ENCODE results near the gene DNMT3A.
A peak's percentile ranks its signal among the peaks of the same experiment; 100 is the strongest.

The DNMT3A gene

DNA sequence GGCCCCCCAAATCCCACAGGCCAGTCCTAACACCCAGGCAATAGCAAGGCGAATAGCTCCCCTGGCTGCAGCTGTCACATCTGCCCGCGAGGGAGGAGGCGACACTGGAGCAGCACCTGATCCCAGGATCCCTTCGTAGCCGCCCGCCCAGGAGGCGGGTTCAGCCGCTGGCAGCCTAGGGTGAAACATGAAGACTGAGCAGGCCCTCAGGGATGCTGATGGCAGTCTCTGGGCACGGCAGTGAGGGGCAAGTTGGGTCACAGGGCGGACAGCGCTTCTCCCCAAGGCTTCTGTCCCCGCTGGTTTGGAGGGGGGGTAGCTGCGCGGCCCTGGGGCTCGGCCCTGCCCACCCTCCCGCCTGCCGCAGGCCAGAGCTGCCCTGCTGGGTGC is 1.9 kb downstream of the DNMT3A start:
- TF ChIP-seq, protein P1, sequence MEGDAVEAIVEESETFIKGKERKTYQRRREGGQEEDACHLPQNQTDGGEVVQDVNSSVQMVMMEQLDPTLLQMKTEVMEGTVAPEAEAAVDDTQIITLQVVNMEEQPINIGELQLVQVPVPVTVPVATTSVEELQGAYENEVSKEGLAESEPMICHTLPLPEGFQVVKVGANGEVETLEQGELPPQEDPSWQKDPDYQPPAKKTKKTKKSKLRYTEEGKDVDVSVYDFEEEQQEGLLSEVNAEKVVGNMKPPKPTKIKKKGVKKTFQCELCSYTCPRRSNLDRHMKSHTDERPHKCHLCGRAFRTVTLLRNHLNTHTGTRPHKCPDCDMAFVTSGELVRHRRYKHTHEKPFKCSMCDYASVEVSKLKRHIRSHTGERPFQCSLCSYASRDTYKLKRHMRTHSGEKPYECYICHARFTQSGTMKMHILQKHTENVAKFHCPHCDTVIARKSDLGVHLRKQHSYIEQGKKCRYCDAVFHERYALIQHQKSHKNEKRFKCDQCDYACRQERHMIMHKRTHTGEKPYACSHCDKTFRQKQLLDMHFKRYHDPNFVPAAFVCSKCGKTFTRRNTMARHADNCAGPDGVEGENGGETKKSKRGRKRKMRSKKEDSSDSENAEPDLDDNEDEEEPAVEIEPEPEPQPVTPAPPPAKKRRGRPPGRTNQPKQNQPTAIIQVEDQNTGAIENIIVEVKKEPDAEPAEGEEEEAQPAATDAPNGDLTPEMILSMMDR (IDR thresholded peaks at IDR 0.05; ENCODE audit: insufficient read depth, low read length, missing control alignments) = no peak
- H3K4me3 ChIP-seq (ENCODE audit: low read depth, low read length) = peak overlapping the region; percentile 64
- ChIA-PET POLR2A (interaction anchor here (0.7 kb wide), 1 partner anchor 28 kb away, joined by 3 read pairs; no protein-coding TSS in a partner anchor), CTCF (interaction anchor here (1.1 to 2.6 kb wide), 3 partner anchors 9 to 63 kb away, joined by 3 to 14 read pairs (median 4); no protein-coding TSS in a partner anchor)
- DNase-seq (ENCODE audit: low read depth, low spot score) = no peak

DNA sequence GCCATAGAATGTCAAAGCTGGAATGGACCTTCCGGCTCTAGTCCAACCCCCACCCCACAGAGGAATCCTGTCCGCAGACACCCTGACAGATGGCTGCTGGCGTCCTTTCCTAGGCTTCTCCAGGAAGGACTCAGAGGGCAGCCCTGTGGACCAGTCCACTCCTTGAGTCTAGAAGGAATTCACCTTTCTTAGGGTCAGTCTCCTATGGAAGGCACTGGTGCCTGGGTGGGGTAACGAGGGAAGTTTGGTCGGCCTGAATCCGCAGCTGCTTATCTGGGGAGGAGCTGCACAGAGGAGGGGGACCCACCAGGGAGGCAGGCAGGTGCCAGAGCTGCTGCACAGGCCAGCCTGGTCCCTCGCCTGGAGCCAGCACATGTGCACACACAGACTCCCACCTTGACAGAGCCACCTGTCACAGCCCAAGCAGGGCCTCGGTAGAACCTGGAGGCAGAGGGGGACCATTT is 2.5 kb downstream of the DNMT3A start:
- ChIA-PET POLR2A (no interaction called here), CTCF (interaction anchor here (1.1 to 2.6 kb wide), 3 partner anchors 10 to 62 kb away, joined by 3 to 14 read pairs (median 4); no protein-coding TSS in a partner anchor)
- TF ChIP-seq, protein P1 (IDR thresholded peaks at IDR 0.05; ENCODE audit: insufficient read depth, low read length, missing control alignments) = no peak
- DNase-seq (ENCODE audit: low read depth, low spot score) = no peak
- H3K4me3 ChIP-seq (ENCODE audit: low read depth, low read length) = no peak overlapping the region

DNA sequence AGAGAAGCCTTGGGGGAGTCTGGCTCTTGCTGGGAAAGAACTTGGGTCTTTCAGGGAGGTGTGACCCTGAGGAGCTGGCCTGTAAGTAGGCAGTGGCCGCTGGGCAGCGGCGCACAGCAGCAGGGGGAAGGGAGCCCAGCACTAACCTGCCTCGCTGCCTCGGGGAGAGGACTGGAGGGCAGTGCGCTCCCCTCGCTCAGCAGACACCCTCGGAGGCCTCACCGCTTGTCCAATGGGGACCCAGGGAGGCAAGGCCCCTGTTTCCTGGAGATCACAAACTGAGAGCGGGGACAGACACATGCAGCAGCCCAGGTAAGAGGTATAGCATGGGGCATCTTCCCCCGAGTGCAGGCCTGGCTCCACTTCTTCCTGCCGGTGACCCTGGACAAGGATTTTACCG is 3.3 kb downstream of the DNMT3A start:
- no peak for DNase-seq (ENCODE audit: low read depth, low spot score)
- POLR2A ChIA-PET = no interaction called here
- TF ChIP-seq, protein P1 (IDR thresholded peaks at IDR 0.05; ENCODE audit: insufficient read depth, low read length, missing control alignments) = no peak
- H3K4me3 ChIP-seq (ENCODE audit: low read depth, low read length) = no peak overlapping the region
- CTCF ChIA-PET = interaction anchor here (2.3 to 2.6 kb wide), 2 partner anchors 11 to 23 kb away, joined by 7 to 14 read pairs; no protein-coding TSS in a partner anchor

DNA sequence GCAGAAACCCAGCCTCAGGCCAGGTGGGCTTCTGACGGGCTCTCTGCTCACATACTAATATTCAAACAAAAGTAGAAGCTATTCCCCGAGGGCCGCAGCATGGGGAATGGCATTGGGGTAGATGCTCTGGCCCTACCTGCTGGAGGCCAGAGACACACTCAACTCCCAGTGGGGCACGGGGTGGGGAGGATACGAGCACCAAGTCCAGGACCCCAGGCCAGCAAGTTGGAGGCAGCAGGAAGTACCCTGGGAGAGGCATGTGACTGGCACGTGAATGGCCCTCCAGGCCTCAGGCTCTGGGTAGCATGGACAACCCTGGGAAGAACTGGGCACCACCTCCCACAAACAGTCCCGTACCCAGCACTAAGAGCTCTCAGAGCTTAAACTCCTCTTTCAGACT is 3.8 kb downstream of the DNMT3A start:
- no peak overlapping the region for H3K4me3 ChIP-seq (ENCODE audit: low read depth, low read length)
- DNase-seq (ENCODE audit: low read depth, low spot score) = no peak
- ChIA-PET POLR2A (no interaction called here), CTCF (interaction anchor here (0.9 to 2.6 kb wide), 4 partner anchors 11 to 28 kb away, joined by 3 to 14 read pairs (median 5); no protein-coding TSS in a partner anchor)
- TF ChIP-seq, protein P1 (IDR thresholded peaks at IDR 0.05; ENCODE audit: insufficient read depth, low read length, missing control alignments) = no peak

DNA sequence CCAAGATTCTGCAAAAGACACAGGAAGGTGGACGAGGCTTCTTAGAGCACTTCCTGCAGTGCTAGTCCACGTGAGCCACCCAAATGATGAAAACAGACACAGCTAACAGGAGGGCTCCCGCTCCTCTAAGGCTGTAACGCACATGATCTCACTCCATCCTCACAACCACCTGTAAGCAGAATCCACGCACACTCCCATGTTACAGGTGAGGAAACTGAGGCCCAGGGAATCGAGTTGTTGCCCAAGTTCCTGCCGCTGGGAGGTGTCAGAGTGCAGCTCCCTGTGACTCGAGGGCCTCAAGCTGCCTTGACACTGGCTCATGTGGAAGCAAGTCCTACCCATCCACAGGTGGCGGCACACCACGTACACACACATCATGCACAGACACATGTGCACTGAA is 4.4 kb downstream of the DNMT3A start:
- ChIA-PET POLR2A (no interaction called here), CTCF (interaction anchor here (0.9 to 2.3 kb wide), 5 partner anchors 10 to 28 kb away, joined by 3 to 7 read pairs (median 3); no protein-coding TSS in a partner anchor)
- DNase-seq (ENCODE audit: low read depth, low spot score) = no peak
- TF ChIP-seq, protein P1 (IDR thresholded peaks at IDR 0.05; ENCODE audit: insufficient read depth, low read length, missing control alignments) = no peak
- no peak overlapping the region for H3K4me3 ChIP-seq (ENCODE audit: low read depth, low read length)

DNA sequence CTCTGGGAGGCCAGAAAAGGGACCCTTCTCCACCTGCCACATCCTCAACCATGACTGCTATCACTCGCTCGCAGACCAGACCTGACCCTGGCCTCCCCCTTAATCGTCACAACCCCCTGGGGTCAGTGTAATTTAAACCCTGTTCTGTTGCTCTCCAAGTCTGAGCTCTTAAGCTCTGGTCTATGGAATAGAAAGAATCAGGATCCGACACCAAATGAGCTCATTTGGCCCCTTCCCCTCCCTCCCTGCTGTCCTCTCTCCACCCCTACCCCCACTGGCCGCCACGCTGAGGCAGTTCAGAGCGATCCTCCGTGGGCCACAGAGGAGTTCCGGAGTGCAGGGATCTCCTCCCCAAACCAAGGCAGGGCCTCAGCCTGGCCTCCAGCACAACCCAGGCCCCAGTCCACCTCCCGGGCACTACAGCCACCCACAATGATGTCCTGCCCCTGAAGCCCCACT is 5.3 kb downstream of the DNMT3A start:
- ChIA-PET CTCF (interaction anchor here (1.1 to 2.3 kb wide), 4 partner anchors 9 to 26 kb away, joined by 3 to 7 read pairs (median 3); no protein-coding TSS in a partner anchor), POLR2A (no interaction called here)
- H3K4me3 ChIP-seq (ENCODE audit: low read depth, low read length) = no peak overlapping the region
- no peak for DNase-seq (ENCODE audit: low read depth, low spot score)
- TF ChIP-seq, protein P1 (IDR thresholded peaks at IDR 0.05; ENCODE audit: insufficient read depth, low read length, missing control alignments) = no peak
